Measurements from ENCODE around the gene PAWR.

Gene PAWR, protein sequence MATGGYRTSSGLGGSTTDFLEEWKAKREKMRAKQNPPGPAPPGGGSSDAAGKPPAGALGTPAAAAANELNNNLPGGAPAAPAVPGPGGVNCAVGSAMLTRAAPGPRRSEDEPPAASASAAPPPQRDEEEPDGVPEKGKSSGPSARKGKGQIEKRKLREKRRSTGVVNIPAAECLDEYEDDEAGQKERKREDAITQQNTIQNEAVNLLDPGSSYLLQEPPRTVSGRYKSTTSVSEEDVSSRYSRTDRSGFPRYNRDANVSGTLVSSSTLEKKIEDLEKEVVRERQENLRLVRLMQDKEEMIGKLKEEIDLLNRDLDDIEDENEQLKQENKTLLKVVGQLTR

DNA sequence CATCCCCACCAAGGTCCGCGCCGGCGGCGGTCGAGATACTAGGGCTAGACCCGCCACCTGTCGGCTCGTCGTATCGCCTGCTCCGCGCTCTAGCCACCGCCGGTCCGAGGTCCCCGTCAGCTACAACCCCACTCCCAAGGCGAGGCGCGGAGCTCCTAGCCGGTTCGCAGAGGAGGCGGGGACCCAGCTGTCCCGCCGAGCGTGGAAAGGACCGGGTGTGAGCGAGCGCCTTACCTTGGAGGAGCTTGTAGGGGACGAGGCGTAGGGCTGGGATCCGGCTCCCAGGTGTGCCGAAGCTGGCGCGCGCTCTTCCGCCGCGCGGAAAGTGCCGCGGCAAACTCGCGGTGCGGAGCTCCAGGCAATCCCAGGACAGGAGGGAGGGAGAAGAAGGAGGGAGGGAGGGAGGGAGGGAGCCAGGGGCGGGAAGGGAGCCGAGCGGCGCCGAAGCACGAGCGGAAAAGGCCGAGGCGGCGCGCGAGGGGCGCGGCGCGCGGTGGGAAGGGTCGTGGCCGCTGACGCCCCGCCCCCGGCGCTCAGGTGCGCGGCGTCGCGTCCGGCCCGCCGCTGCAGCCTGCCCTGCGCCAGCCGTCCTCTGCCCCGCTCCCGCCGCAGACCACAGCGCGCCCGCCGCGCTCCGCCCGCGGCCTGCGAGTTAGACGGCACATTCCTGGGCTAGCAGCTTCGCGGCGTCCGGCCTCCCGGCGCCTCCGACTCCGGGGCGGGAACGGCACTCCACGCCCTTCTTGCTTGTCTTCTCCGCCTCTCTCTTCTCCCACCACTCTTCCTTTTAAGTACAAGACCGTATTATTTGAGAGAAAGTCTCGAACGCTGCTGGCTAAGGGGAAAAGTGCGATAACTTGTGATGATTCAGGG is at the start of gene PAWR:
Gene PAWR (minus strand): TSS at position 327 of the 873 bp plus-strand sequence. CDS start 720 bp downstream, outside the sequence.
- DNase-seq, result peak; percentile 93

DNA sequence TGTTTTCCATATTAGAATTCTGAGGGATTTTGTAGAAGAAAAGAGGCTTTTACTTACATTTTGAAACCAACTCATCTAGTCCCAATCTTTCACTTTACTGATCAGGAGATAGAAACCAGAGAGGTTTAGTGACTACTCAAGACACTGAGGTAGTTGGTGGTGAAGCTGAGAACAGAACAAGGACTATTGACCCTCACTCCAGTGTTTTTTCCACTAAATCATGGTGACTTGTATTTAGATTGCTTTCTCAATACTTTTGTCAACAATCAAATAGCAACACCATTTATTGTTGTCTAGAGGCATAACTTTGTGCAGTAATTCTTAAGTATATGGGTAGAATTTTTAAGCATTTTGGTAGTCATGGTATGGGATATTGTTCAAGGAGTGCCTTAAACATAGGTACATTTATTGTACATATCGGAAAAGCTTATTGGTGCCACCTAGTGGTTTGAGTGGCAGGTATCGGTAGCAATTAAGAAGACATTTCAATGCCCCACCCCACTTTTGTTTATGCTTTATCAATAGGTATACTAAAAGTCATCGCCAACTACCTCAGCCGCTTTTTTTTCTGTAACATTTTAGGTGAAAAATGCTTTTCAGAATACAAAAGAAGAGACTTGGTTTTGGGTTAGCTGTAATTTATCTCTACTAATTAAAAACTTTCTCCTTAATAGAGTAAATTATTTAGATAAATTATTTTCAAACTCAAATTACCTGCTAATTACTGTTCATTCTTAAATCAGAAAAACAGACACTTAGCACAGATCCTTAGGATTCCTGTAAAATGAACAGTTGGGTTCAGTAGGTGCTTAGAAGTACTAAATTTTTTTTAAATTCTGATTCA is 47.3 kb upstream of the PAWR start:
- peak; percentile 81 for DNase-seq

DNA sequence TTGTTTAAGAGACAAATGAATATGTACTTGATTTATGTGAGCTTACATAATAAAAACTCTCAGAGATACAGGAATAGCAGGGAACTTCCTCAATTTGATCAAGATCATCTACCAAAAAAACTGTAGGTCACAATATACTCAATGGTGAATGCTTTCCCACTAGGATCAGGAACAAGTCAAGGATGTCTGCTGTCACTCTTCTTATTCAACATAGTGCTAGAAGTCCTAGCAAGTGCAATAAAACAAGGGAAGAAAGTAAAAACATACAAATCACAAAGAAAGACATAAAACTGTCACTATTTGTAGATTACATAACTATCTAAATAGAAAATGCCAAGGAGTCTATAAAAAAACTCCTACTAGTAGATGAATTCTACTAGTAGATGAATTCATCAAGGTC is 41.9 kb upstream of the PAWR start:
- no peak for DNase-seq

DNA sequence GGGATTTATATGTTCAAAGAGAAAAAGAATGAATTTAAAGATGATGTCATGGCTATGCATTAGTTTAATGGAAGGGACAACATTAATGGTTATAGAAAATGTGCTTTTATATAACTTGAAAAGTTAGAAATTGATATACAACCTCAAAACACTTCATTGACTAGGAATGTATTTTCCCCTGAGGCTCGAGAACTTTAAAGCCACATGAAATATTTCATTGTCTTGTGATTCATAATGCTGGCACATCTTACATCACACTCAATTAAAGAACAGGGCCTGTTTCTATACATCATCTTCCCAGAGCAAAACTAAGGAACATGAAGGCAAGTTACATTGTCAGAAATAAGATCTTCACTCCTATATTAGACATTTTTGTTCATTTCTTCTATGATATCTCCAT is 35.2 kb upstream of the PAWR start:
- DNase-seq, result no peak

DNA sequence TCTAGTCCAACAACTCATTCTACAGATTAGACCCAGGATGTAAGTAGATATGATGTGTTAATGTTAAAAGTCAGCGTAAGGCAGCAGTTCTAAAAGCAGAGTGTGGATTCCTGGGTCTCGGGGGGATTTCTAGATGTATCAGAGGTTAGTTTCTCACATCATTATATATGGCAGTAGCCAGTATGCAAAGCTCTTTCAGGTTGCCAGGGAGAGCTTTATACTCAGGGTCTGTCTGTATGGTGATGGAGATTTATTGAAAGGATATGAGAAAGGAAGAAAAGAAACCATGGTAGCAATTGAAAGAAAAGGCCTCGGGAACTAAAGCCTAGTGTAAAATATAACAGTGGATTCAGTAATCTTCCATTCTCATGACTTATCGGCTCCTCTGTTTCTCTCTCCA is 26.2 kb upstream of the PAWR start:
- DNase-seq, result no peak

DNA sequence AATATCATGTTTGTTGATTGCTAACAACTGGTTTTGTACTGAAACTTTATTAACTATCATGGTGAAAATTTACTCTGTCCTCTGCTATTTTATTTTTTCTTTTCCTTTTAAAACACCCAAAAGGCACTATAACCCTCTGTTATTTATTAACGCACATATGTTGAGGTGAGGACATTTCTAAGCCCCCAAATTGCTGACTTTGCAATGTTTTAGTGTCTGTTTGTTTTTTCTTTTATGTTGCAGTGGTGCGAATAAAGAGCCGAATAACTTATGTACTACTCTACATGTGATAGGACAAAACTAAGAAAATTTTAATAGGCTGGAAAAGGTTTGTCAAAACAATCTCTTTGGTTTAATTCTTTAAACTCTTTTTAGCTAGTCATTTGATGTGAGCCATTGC is 24.5 kb upstream of the PAWR start:
- no peak for DNase-seq

DNA sequence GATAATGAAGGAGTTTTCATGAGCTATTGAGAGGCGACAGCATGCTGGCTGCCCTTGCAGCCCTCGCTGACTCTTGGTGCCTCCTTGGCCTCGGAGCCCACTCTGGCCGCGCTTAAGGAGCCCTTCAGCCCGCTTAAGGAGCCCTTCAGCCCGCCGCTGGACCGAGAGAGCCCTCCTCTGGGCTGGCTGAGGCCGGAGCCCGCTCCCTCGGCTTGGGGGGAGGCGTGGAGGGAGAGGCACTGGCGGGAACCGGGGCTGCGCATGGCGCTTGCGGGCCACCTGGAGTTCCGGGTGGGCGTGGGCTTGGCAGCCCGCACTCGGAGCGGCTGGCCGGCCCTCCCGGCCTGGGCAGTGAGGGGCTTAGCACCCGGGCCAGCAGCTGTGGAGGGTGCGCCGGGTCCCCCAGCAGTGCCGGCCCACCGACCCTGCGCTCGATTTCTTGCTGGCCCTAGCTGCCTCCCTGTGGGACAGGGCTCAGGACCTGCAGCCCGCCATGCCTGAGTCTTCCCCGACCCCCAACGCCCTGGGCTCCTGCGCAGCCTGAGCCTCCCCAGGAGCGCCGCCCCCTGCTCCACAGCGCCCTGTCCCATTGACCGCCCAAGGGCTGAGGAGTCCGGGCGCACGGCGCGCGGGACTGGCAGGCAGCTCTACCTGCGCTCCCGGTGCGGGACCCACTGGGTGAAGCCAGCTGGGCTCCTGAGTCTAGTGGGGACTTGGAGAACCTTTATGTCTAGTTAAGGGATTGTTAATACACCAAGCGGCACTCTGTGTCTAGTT is 20.1 kb upstream of the PAWR start:
- DNase-seq, result no peak

DNA sequence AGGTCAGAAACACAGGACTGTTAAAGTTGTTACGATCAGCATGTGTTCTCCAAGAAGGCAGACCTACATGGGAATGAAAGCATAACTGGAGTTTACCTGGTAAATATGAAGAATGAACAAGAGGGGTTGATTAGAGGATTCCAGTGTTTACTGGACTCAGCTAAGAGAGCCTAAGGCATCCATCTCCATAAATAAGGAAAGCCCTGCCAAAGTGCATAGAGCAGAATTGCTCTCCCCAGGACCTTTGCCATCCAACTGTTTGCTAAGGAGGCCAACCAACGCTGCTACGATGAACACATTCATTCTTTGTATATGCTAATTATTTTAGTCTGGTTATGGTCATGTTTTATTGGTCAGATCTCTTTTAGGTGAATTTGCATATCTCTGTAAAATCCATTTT is 17.1 kb upstream of the PAWR start:
- DNase-seq, result peak; percentile 1

DNA sequence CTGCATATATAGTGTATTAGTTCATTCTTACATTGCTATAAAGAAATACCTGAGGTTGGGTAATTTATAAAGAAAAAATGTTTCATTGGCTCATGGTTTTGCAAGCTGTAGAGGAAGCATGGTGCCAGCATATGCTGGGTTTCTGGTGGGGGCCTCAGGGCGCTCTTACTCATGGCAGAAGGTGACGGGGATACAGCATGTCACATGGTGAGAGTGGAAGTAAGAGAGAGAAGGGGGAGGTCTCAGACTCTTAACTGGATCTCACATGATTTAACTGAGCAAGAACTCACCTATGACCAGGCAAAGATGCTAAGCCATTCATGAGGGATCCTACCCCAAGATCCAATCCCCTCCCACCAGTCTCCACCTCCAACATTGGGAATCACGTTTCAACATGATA is 15.9 kb upstream of the PAWR start:
- no peak for DNase-seq

DNA sequence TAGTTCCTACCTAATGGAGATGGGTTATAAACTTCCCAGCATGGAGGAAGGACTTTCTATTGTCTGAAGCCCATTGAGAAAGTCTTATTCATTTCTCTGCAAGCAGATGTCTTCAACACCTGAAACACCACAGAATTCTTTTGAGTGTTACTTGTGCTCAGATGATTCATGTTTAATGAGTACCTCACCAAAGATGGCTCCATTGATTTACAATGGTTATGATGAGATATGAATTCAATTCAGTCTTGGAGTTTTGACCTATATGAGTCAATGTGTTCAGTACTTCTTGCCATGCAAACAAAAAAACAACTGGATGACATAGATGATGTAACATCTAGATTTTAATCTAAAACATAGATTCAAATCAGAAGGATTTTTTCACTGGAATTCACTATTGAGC is 15.4 kb upstream of the PAWR start:
- DNase-seq, result no peak

DNA sequence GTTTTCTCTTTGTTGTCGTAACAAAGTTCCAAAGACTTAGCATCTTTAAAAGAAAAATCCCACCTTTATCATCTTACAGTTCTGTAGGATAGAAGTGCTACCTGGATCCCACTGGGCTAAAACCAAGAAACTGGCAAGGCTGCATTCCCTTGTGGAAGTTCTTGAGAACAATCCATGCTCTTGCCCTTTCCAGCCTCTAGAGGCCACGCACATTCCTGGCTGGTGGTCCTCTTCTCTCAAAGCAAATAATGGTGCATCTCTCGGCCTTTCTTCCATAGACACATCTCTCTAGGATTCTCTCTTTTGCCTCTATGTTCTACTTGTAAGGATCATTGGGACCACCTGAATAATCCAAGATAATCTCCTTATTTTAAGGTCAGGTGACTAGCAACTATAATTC is 8.2 kb upstream of the PAWR start:
- no peak for DNase-seq

DNA sequence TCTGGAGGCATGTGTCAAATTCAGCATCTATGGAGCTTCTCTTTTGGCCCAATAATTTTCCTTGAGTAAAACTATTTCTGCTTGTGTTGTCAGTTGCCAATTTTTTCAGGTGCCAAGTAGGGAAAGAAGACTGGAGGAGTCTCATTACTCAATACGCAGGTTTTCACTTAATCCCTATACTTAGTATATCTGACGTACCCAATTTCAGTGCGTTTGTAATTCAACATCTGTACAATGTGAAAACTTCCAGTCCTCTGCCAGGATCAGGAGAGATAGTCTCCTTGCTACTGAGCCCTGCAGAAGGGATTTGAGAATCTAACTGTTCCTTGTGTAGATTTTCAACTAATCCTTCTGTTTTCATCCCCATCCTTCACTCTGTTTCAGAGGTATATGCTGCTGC is 5.7 kb upstream of the PAWR start:
- DNase-seq, result no peak

DNA sequence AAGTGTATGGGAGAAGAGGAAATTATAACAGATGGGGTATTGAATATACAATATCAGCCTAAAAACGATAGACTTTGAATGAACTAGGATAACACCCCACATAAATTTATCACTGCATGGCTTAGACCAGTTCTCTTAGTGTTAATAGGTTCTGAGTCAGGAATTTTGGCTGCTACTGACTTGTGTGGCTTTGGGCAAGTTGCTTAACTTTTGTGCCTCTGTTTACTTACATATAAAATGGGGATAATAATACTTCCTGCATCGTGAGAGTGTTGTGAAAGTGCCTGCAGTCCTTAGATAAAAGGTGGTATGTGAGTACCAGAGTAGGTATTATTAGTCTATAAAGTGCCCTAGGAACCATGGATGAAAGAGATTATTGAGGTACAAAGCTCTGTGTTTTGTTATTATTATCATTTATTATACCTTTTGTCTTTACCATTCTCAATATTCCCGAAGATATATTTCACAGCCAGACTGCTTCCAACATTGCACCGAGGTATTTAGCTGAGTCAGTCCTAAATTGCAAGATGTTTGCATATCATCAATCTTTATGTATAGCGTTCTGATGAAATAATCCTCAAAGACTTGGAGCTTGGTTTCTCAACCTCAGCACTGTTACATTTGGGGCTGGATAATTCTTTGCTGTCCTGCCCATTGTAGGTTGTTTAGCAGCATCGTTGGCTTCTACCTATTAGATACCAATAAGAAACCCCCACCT is 2.3 kb upstream of the PAWR start:
- DNase-seq, result no peak

DNA sequence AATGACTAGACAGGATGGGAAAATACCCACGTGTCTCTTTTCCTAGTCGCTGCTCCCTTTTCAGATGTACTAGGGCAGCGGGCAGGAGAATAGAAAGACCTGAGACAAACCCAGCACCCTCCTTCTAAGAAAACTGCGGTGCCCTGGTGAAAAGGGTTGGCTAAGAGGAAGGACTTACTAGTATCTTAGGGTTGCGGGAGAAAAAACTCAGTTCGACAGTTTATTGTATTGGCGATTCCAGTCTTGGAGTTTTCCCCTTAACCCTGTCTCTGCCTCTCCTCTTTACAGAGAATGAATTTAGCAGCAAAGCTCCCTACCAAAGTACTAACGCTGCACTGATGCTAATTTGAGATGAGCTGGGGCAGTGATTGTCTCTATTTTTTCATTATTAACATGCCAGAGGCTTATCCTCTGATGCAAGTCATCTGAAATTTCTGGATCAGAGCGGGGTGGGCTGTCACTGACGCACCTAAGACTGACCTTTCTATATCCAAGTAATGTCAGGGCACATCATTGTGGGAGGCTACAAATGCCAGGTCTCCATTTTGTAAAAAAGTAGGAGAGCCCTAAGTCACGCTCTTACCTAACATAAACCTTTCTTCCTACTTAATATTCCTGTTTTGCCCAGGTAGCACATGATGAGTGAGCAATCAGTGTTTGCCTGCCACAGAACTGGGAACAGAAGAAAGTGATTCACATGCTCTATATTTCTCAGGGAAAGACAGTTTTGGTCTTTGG is 916 bp upstream of the PAWR start:
- peak; percentile 63 for DNase-seq

DNA sequence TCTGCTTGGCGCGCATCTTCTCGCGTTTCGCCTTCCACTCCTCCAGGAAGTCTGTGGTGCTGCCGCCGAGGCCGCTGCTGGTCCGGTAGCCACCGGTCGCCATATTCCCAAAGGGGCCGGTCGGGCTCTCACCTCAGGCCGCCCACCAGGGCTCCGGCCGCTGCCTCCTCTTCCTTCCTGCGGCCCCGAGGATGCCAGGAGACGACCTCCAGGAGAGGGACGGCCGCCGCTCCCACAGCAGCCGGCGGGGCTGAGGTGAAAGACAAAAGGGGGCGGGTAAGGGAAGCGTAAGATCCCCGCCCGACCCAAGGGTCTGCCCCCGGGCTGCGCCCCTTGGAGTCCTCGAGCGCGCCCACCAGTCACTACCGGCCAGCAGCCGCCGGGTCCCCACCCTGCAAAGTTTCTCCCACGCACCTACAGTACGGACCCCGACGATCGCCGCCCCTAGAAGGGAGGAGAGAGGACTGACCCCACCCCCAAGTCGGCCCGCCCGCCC is 574 bp downstream of the PAWR start:
- peak; percentile 85 for DNase-seq

DNA sequence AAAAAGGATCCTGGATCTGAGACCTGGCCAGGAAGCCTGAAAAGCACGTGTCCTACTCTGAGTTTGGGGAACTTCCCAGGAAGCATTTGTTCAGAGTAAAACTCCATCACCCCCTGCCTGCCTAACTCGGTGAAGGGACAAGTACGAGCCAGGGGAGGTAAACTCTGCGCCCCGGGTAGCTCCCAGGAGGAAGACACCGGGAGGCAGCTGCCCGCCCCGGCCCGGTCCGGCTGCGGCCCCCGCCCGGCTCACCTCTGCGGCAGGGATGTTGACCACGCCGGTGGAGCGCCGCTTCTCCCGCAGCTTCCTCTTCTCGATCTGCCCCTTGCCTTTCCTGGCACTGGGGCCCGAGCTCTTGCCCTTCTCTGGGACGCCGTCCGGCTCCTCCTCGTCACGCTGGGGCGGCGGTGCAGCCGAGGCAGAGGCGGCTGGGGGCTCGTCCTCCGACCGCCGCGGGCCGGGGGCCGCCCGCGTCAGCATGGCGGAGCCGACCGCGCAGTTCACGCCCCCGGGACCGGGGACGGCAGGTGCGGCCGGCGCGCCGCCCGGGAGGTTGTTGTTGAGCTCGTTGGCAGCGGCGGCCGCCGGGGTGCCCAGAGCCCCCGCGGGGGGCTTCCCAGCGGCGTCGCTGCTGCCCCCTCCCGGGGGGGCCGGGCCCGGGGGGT is 1.2 kb downstream of the PAWR start:
- peak; percentile 63 for DNase-seq

DNA sequence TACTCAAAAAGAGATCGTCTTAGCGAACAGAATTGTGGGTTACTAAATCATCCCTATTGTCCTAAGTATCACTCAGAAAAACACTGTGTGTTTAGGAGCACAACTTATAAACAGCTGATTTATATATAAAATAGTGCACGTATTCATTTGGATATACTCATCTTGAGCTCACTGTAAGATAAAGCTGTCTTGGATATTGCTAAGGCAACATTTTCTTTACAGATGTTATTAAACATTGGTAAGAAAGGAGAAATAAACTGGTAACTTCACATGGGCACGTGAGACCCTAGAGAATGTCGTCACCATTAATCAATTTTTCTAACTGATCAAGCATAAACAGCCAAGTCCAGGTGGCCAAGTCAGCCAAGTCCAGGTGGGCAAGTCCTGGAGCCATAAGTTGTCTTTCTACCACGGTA is 1.7 kb downstream of the PAWR start:
- peak; percentile 11 for DNase-seq

DNA sequence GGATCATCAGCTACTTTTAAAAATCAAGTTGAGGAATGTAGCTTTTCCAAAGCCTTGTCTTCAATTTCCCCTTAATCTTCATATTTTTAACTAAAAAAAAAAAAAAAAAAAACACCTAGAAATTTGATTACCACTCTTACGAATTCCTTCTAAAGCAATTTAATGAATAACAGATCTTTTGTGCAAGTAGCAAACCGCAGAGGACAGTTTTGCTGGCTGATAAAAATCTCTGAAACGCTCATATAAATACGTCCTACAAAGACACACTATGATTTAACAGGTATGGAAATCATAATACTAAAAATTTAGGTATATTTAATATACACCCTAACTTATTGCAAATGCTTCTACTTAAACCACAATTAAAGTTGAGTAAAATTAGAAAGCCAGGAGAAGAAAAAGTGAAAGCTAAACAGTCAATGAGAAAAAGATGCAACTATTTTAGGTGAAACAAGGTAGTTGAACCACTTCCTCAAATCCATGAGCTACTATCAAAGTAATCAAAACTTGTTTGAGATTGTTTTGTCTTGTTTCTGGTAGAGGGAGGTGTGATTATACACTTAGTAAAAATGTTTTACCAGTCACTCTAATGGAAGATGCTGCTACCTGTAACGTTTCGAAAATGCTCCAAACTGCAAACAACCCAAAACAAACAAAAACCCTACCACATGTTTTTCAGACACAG is 2.2 kb downstream of the PAWR start:
- no peak for DNase-seq

DNA sequence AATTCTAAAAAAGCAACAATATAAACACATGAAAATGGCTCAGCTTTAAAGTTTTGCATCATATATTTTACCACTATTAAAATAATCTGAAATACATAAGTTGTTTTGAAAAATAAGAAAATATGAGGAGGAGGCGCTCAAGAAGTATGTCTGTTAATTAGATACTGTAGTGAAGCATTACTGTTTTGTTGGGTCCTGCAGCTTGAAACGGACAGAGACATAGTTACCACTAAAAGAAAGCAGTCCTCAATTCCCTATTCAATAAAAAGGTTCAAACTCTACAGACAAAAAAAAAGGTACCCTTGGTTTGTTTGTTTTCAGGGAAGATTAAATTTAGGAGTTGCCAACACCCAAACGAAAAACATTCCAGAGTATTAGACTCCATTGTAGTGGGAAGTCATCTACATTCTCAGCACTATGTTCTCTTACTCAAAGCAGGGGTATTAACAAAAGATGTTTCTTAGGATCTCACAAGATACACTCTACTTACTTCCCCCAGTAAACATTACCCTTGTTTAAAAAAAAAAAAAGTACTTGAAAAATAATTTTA is 3.0 kb downstream of the PAWR start:
- DNase-seq, result no peak

Data from NCI-H146 (cell line).